ENCODE measurements around the gene SATB1. TPM values are rescaled to one million over a fixed set of nuclear protein-coding genes. Genes with fewer than 3 reads are reported as not detected.

The SATB1 gene
- total and polyA plus RNA-seq, 2 of the 8 experiments (the other 6 are each of a cell fraction or from before 2014, with no cell fraction given) = 18.8 to 28.0 TPM

- peak overlapping the region; percentile 80; the same call in 1 of the 2 replicates for H2BK5ac ChIP-seq (ENCODE audit: low read depth, low read length)
- POLR2A ChIA-PET (ENCODE audit: partially characterized antibody) = interaction anchor here (1.0 to 1.2 kb wide), 2 partner anchors 10 to 18 kb away, joined by 3 to 6 read pairs; no protein-coding TSS in a partner anchor
- WGBS, 2 experiments (ENCODE audit: extremely low coverage in 1 of 2, insufficient coverage in 1 of 2, insufficient read length in 1 of 2, insufficient replicate concordance in 2 of 2, low coverage in 1 of 2, low lambda C conversion rate in 2 of 2, missing lambda C conversion rate in 1 of 2) = 0% methylated on average over 17 of the region's 47 CpGs; no CpG with 5 or more reads in 1 of the 2 experiments
- TF ChIP-seq MAX (IDR thresholded peaks at IDR 0.05) (0 out of 2 replicates have a peak, but pooled peaks have one; percentile 19), SAP30 (IDR thresholded peaks at IDR 0.05; ENCODE audit: insufficient read depth, insufficient replicate concordance, low read length) (peak; percentile 87), SRF (IDR thresholded peaks at IDR 0.05; ENCODE audit: low read depth, low read length) (no peak), JUN (IDR thresholded peaks at IDR 0.05; ENCODE audit: low read depth, low read length) (no peak), KDM1A (IDR thresholded peaks at IDR 0.05; ENCODE audit: borderline replicate concordance, low read length) (no peak), TEAD4 (IDR thresholded peaks at IDR 0.05; ENCODE audit: low read depth, low read length) (no peak; the same call in 1 of the 2 replicates), POLR2A (IDR thresholded peaks at IDR 0.05; ENCODE audit: control extremely low read depth in 1 of 2, low read depth in 2 of 2, low read length in 2 of 2) (no peak), EP300 (IDR thresholded peaks at IDR 0.05; ENCODE audit: borderline replicate concordance in 1 of 2, low read depth in 2 of 2, low read length in 2 of 2) (no peak), PHF8 (conservative IDR thresholded peaks at IDR 0.05; ENCODE audit: low read depth, low read length) (0 out of 2 replicates have a peak, but pooled peaks have one; percentile 9), ASH2L (IDR thresholded peaks at IDR 0.05; ENCODE audit: low read length) (peak; percentile 74), SIN3A (conservative IDR thresholded peaks at IDR 0.05 in 1 of 2, IDR thresholded peaks at IDR 0.05 in 1 of 2; ENCODE audit: low read depth in 1 of 2, low read length in 2 of 2) (peak in 1 of 2 experiments; percentile 43; a peak in 2 of 4 replicates)
These were observed 610 bp upstream of the SATB1 start for GRCh38 chr3:18425641-18426257.

More at GRCh38 chr3:18425641-18426257, 610 bp upstream of the SATB1 start:
- no peak overlapping the region for H2BK20ac ChIP-seq (ENCODE audit: low read length)
- no peaks in the 10 kb centered on the region for H3K9me3 ChIP-seq (ENCODE audit: insufficient read depth in 2 of 2, low read depth in 1 of 2, low read length in 1 of 2)
- H2AFZ ChIP-seq (ENCODE audit: low read length) = peak overlapping the region; percentile 97
- H3K4me1 ChIP-seq (replicated peaks in 1 of 4; ENCODE audit: control insufficient read depth in 3 of 4, insufficient read depth in 4 of 4, low read length in 3 of 4) = peaks cover 0 to 10% (median 3%) of the 10 kb centered on the region in 4 experiments; a peak in 3 of 7 replicates
- peak overlapping the region; percentile 65 for H3K56ac ChIP-seq (replicated peaks; ENCODE audit: insufficient read length, low read depth, low read length)
- peak overlapping the region; percentile 40; the same call in 1 of the 2 replicates for H2BK15ac ChIP-seq (ENCODE audit: low read length)
- CTCF ChIA-PET (ENCODE audit: partially characterized antibody) = no interaction called here
- no peaks in the 10 kb centered on the region for H3K36me3 ChIP-seq (ENCODE audit: control insufficient read depth in 2 of 4, insufficient read depth in 4 of 4, low read length in 3 of 4)
- H3K23ac ChIP-seq (ENCODE audit: insufficient read length) = no peak overlapping the region
- peak overlapping the region; percentile 95 for H3K18ac ChIP-seq (ENCODE audit: extremely low read depth, low read length)
- H3K79me2 ChIP-seq (ENCODE audit: control insufficient read depth in 1 of 2, insufficient read depth in 2 of 2, low read length in 2 of 2) = peaks cover 0 to 14% of the 10 kb centered on the region in 2 experiments; a peak in 2 of 4 replicates
- H2BK12ac ChIP-seq (ENCODE audit: low read depth, low read length) = peak overlapping the region; percentile 78; the same call in 1 of the 2 replicates
- no peak overlapping the region for H3K4ac ChIP-seq (replicated peaks; ENCODE audit: insufficient read length, low read depth, low read length)
- peak overlapping the region in 2 of 4 experiments; percentile 35 to 79; a peak in 4 of 7 replicates for H3K9ac ChIP-seq (replicated peaks in 1 of 4; ENCODE audit: extremely low read depth in 1 of 4, low read depth in 3 of 4, low read length in 3 of 4)
- H4K8ac ChIP-seq (ENCODE audit: extremely low read depth, insufficient read depth, low read length) = 0 out of 2 replicates have a peak overlapping the region, but pooled peaks have one; percentile 43
- H4K91ac ChIP-seq (replicated peaks; ENCODE audit: insufficient read length, low read length) = peak overlapping the region; percentile 77
- DNase-seq (ENCODE audit: low read depth in 1 of 2, low spot score in 2 of 2) (peak in 1 of 2 experiments; percentile 78), FAIRE-seq (no peak)
- H4K5ac ChIP-seq (ENCODE audit: insufficient read length, low read depth, low read length) = peak overlapping the region; percentile 77
- H3K14ac ChIP-seq (ENCODE audit: insufficient read length) = no peak overlapping the region
- H2BK120ac ChIP-seq (replicated peaks; ENCODE audit: low read depth, low read length) = no peak overlapping the region
- H3K23me2 ChIP-seq (ENCODE audit: low read depth, low read length) = peaks cover 12% of the 10 kb centered on the region; the same call in 1 of the 2 replicates
- peak overlapping the region; percentile 93 to 97 for H3K4me2 ChIP-seq (ENCODE audit: insufficient read depth in 1 of 2, low read depth in 2 of 2, low read length in 2 of 2)
- H3K27me3 ChIP-seq (replicated peaks in 1 of 4; ENCODE audit: control insufficient read depth in 3 of 4, extremely low read depth in 1 of 4, insufficient read depth in 3 of 4, low read length in 3 of 4) = no peaks in the 10 kb centered on the region
- peak overlapping the region; percentile 88 to 99 (median 91) for H3K4me3 ChIP-seq (ENCODE audit: extremely low read depth in 1 of 4, insufficient read depth in 2 of 4, low read depth in 3 of 4, low read length in 4 of 4)
- no peaks in the 10 kb centered on the region for H3K79me1 ChIP-seq (ENCODE audit: low read depth, low read length)
- H4K20me1 ChIP-seq (replicated peaks in 1 of 2; ENCODE audit: control insufficient read depth in 1 of 2, insufficient read depth in 2 of 2, low read length in 2 of 2) = no peaks in the 10 kb centered on the region
- H3K27ac ChIP-seq (ENCODE audit: low read depth, low read length) = no peak overlapping the region
- H2AK5ac ChIP-seq (ENCODE audit: low read depth, low read length) = no peak overlapping the region

Measured in H1 (cell line).